ENCODE data around the gene SPOPL. TPM values are rescaled to one million over a fixed set of nuclear protein-coding genes. Genes with fewer than 3 reads are reported as not detected.
A peak's percentile ranks its signal among the peaks of the same experiment; 100 is the strongest.
"Not testable (repeated sequence)": the region's sequence is repeated elsewhere in the genome, so short reads cannot be mapped to it uniquely, and the experiment has no call there.

SPOPL gene
- polyA plus RNA-seq (2012; ENCODE audit: insufficient read depth, insufficient read length) = 4.3 TPM

DNA sequence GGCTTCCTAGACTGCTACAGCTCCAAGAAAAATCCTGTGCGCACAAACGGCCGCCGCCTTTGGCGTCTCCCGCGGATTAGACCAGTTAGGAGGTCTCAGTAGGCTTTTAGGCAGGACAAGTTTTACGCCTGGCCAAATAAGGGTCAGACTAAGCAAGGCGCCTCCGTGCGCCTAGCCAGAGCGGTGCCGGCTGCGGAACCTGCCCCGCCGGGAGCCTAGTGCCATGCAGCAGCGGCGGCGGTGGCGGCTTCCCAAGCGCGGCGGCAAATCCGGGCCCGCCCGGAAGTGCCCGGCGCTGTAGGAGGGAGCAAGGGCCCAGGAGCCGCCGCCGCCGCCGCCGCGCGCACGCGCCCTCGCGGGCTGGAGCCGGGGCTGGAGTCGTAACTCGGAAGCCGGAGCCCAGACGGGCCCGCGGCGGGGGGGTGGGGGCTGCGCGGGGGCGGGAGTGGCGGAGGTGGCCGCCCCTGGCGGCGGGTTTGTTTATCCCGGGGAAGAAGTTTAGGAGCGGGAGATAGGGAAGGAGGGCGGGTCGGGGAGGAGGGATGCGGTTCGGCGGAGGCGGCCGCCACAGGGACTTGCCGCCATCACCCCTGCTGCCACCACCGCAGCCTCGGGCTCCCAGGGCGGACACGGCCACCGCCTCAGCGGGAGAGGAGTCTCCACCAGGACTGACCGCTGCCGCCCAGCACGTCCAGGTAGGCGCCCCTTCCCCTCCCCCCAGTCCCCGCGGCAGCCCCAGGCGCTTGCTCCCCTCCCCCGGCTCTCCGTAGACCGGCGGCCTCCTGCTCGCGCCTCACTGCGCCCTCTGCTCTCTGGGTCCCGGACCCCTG is at the start of gene SPOPL:
Gene SPOPL (plus strand): TSS at position 346 of the 830 bp plus-strand sequence. CDS start 48,447 bp downstream, outside the sequence.
- peak; percentile 21 for DNase-seq (ENCODE audit: low read depth, low spot score)
- H3K4me3 ChIP-seq (ENCODE audit: low read length) = peak within 1 kb of the TSS; percentile 65

DNA sequence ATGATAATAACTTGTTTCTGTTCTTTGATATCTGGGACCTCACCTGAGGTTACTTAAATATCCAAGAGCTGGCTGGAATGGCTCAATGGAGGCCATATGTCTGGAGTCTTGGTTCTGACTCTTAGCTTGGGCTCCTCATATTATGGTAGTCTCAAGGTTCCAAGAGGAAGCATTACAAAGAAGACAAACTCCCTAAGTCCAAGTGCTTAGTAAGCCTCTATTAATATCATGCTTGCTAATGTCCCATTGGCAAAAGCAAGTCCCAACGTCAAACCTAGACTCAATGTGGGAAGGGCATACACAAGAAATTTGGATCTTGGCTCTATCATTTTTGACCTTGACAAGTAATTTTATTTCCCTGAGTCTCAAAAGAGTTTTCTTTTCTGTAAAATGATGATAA is 49.2 kb upstream of the SPOPL start:
- no peak for DNase-seq (ENCODE audit: low read depth, low spot score)
- no peak overlapping the region for H3K4me3 ChIP-seq (ENCODE audit: low read length)

DNA sequence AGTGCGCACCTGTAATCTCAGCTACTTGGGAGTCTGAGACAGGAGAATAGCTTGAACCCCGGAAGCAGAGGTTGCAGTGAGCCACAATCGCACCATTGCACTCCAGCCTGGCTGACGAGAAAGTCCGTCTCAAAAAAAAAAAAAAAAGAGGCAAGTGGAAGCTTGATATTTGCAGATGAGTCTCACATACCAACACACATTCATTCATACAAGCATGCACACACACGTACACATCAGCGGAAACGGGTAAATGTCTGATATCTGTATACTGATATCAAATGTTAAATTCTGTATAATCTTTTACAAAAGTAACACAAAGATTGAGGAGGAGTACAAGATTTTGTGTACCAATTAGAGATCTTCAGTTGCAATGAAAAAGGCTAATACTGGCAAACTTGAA is 47.8 kb upstream of the SPOPL start:
- H3K4me3 ChIP-seq (ENCODE audit: low read length) = no peak overlapping the region
- no peak for DNase-seq (ENCODE audit: low read depth, low spot score)

DNA sequence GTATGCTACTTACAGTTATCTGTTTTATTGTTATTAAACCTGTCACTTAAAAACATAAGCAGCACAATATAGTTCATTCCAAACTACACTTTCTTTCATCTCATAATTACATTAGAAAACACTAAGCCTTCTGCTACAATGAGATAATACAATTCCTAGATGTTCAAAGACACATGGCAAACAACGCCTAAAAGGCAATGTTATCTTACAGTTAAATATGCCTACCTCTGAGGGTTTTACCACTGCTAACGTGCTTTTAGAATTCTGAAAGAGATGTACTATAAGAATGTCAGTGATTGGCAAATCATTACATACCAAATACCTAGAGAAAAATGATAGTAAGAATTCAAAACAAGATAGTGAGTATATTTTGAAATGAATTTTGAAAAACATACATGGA is 46.8 kb upstream of the SPOPL start:
- no peak overlapping the region for H3K4me3 ChIP-seq (ENCODE audit: low read length)
- DNase-seq (ENCODE audit: low read depth, low spot score) = no peak

DNA sequence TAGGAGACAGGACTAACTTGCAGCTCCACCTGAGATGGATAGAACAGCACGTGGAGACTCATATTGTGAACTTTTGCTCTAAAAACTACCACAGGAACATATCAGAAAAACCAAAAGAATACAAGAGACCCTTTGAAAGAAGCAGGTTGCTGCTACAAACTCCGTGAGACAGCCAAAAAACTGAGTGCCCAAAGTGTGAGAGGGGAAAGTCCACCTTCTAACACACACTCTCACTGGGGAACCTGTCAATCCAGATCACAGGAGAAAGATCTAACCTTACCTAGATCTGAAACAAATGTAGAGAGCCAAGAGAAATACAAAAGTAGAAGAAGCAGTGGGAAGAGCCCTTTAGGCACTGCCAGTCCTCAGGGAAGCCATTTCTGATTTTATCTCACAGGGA is 46.3 kb upstream of the SPOPL start:
- H3K4me3 ChIP-seq (ENCODE audit: low read length) = no peak overlapping the region
- DNase-seq (ENCODE audit: low read depth, low spot score) = no peak

DNA sequence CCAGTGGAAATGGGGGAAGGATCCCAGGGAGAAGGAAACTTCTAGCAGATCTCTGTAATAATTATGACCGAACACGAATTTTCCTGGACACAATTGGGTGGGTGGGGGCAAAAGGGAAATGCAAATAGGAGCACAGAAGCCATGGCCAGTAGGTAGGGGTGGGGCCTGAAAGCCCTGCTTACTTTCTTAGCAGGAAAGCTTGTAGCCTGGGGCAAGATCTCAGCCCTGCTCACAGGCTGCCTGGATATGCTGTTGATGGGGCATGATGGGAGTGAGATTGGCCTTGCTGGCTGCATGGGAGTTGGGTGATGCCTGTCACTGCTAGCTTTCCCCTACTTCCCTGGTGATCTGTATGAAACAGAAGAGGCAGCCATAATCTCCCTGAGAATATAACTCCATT is 45.9 kb upstream of the SPOPL start:
- H3K4me3 ChIP-seq (ENCODE audit: low read length) = no peak overlapping the region
- DNase-seq (ENCODE audit: low read depth, low spot score) = no peak

DNA sequence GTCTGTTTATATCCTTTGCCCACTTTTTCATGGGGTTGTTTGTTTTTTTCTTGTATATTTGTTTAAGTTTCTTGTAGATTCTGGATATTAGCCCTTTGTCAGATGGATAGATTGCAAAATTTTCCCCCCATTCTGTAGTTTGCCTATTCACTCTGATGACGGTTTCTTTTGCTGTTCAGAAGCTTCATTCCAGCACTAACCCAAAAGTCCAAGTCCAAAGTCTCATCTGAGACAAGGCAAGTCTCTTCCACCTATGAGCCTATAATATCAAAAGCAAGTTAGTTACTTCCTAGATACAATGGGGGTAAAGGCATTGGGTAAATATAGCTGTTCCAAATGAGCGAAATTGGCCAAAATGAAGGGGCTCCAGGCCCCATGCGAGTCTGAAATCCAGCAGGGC is 38.9 kb upstream of the SPOPL start:
- not testable (repeated sequence) for H3K4me3 ChIP-seq (ENCODE audit: low read length)

DNA sequence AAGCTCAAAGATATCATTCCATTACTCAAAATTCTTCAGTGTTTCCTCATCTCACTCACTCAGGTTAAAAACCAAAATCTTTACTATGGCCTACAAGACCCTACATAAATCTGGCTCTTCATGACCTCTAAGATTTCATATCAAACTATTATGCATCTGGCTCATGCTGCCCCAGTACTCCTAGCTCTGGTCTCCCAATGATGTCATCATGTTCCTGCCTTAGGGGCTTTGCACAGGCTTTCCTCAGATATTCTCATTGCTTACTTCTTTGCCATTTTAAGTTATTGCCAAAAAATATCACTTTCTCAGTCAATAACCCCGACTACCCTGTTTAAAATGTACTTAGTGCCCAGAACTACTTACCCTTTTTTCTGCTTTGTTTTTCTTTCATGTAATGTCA is 33.0 kb upstream of the SPOPL start:
- no peak for DNase-seq (ENCODE audit: low read depth, low spot score)
- no peak overlapping the region for H3K4me3 ChIP-seq (ENCODE audit: low read length)

More for the DNA sequence above, 38.9 kb upstream of the SPOPL start:
- not testable (repeated sequence) for DNase-seq (ENCODE audit: low read depth, low spot score)

DNA sequence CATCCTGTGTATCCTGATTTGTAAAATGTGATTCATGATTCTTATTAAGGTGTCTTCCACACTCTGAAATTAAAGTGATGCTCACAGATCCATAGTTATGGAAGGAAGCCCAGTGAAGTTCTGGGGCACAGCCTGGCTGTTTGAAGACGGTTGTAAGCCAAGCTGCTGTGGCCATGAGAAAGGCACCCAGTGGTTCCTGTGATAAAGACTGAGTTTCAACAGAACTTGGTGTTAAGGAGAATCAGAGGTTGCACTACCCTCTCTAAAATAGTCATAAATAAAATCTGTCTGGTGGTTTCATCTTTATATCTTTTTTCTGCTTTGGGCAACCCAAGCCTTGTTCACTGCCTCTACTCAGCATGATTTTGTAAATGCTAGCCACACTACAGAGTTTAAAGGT is 32.2 kb upstream of the SPOPL start:
- H3K4me3 ChIP-seq (ENCODE audit: low read length) = no peak overlapping the region
- no peak for DNase-seq (ENCODE audit: low read depth, low spot score)

DNA sequence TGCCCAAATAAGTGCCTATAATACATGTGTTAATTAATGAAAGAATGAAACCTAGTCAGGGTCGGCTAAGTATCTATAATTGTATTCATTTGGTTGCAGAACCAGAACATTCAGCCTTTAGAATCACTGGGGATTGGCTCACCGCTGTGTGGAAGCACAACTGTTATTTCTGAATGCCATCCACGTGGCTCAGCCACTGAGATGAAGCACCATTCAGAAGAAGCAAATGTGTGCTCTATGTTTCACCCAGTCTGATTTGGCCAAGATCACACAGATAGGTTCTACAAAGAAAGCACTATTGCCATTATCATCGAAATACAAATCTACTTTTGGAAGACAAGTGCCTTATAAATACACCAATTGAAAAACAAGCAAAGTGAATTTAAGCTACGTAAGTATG is 30.6 kb upstream of the SPOPL start:
- no peak for DNase-seq (ENCODE audit: low read depth, low spot score)
- no peak overlapping the region for H3K4me3 ChIP-seq (ENCODE audit: low read length)

DNA sequence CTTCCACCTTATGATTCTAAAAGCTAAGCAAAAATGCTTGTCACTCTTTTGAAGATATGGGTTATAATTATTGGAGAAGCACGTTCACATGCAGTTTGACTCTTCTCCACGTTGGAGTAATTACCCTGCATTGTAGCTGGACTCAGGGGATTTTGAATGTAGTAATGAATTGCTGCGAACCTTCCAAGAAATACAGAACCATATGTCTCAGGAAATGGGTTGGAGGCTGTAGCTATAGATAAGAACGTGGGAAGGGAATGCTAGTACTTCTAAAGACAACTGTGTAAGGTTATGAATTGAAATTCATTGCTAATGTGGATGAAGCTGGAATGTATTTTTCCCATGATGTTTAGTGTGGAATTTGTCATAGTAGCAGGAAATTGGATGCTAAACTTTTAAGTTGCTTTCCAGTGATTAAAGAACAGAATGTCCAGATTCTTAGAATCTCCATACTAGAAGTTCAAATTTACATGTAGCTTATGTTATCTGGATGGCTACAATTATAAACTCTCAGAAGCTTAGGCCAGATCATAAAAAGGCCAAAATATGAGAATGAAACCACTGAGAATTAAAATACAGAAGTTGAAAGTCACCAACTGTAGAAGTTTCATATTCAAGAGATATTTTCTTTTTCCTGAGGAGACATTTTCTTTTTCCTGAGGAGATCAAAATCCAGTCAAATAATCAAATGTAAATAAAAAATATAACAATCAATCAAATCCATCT is 27.3 kb upstream of the SPOPL start:
- H3K4me3 ChIP-seq (ENCODE audit: low read length) = no peak overlapping the region
- DNase-seq (ENCODE audit: low read depth, low spot score) = no peak

DNA sequence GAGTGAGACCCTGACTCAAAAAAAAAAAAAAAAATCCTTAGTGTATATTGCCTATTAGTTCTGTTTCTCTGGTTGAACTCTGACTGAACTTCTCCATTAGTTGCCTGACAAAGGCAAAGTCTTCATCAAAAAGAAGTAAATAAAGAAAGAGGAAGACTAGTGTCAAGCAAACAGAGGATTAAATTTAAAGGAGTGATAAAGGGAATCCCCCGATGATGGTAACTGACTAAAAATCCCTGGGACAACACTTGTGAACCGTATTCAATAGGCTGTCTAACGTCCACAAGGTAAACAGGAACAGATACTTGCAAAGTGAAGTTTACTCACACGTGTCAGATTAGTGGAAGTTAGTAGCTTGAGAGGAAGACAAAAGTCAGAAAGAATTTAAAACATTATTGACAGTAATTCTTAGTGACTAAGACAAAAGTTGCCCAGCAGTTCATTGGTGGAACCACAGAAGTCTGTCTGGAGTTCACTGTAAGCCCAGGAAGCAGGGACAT is 26.2 kb upstream of the SPOPL start:
- H3K4me3 ChIP-seq (ENCODE audit: low read length) = no peak overlapping the region
- no peak for DNase-seq (ENCODE audit: low read depth, low spot score)

DNA sequence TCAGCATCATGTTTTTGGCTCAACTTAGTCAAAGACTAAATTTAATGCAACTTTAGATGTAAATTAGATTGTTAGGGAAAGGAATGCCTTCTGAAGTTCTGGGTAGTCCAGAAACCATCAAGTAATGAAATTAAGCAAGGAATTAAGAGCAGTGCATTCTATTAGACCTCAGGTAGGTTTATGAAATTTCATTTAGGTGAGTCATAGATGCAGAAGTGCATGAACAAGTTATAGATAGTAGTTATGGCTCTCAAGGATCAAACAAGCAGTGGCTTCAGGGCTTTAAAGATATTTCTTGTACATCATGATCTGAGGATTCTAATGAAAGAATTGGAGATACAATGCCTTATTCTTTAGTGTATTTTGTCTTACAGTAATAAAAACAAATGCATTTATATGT is 25.4 kb upstream of the SPOPL start:
- H3K4me3 ChIP-seq (ENCODE audit: low read length) = no peak overlapping the region
- no peak for DNase-seq (ENCODE audit: low read depth, low spot score)

DNA sequence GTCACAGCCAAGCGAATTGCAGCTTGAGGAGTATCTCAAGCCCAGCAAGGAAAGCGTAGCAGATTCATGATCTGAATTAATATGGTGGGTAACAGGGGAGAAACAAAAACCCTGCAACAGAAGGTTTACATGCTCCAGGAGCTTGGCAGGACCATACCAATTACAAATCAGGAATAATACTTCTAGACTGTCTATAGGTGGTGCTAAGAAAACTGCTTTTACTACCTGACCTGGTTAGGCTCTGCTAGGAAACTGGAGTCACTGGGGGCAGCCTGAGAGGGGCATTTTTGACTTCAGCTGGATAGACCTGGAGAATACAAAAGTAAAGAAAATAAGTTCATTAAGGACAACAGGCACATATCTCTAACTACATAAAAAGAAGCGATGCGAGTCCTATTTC is 24.6 kb upstream of the SPOPL start:
- DNase-seq (ENCODE audit: low read depth, low spot score) = no peak
- no peak overlapping the region for H3K4me3 ChIP-seq (ENCODE audit: low read length)

DNA sequence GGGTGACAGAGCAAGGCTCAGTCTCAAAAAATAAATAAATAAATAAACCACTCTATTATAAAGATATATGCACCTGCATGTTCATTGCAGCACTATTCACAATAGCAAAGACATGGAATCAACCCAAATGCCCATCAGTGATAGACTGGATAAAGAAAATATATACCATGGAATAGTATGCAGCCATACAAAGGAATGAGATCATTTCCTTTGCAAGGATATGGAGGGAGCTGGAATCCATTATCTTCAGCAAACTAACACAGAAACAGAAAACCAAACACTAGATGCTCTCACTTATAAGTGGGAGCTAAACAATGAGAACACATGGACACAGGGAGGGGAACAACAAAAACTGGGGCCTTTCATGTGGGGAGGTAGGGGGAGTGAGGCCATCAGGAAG is 18.8 kb upstream of the SPOPL start:
- not testable (repeated sequence) for H3K4me3 ChIP-seq (ENCODE audit: low read length); DNase-seq (ENCODE audit: low read depth, low spot score)

DNA sequence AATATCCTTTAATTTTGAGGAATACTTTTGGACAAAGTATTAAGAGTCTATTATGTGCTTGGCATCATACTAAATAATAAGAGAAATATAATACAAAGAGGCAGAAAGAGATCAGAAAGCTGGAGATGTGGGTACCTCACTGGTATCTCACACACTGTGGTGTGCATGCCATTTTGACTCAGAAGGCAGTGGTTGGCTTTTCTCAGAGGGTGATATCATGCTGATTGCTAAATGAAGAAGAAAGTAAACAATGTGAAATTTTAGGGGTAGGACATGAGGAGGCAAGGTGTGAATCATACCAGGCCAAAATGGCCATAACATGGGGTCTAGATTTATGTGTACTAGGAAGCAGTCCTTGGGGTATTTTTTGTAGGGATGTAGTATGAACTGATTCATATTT is 16.6 kb upstream of the SPOPL start:
- no peak for DNase-seq (ENCODE audit: low read depth, low spot score)
- H3K4me3 ChIP-seq (ENCODE audit: low read length) = no peak overlapping the region

DNA sequence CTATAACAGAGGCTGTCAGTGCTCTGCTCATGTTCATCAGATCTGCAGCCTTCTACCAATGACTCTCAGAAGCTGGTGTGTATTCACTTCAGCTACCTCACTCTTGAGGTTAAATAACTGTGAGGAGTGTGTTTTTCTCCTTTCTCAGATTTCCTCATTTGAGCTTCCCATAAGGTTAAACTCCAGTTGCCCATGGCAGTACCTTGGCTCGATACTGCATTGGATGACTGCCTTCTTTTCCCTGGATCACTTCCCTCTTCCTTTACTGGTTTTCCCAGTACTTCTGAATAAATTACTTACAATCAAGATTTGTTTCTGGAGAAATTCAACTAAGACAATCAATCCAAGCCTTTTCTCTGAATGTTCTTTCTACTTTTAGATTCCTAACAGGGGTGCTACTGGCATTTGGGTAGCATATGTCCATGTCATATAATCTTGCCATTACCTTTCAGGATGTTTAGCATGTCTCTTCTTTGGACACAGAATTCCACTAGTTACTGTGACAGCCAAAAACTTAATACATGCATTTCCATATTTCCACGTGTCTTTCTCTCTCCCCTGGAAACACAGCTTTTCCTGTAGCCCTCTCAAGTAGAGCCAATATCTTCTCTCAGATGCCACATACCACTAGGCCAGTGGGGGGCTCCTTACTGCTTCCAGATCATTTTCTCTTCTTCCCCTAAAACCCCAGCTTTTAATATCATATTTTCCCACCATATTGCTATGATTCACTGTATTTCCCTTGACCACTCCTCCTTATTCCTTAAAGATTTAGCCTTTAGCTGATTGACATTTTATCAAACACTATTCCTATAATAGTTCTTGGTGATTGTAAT is 15.0 kb upstream of the SPOPL start:
- no peak overlapping the region for H3K4me3 ChIP-seq (ENCODE audit: low read length)
- DNase-seq (ENCODE audit: low read depth, low spot score) = no peak

DNA sequence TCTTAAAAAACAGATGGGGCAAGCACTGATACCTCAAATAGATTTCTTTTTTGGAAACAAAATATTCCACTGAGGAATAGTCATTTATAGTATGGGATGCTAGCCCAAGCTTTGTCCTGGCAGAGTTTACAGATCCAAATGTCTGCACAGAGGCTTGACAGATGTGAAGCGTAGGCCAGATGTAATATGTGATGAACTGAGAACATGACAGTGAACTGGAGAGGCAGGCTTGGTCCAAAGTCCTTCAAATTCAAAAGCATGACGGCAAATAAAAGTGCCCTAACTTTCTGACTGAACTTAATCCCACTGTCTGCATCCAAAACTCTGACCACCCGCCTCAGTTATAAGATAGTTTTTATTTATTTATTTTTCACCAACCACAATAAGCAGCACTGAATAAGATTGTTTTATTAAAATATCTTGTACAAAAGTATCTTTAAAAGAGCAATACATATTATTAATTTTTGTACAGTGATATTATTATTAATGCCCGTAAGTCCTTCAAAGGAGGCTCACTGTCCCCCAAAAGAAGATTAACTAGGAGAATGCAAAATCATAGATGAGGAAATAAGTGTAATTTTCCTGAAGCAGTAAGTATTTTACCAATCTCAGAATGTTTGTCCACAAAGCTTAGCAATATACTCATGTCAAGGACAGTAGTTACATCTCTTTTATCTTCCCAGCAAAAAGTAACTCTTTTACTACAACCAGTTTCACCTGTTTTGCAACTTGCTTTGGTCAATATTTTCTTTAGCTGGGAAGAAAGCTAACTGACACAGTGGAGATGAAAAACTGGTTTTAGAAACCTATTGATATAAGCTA is 10.7 kb upstream of the SPOPL start:
- no peak for DNase-seq (ENCODE audit: low read depth, low spot score)
- no peak overlapping the region for H3K4me3 ChIP-seq (ENCODE audit: low read length)

DNA sequence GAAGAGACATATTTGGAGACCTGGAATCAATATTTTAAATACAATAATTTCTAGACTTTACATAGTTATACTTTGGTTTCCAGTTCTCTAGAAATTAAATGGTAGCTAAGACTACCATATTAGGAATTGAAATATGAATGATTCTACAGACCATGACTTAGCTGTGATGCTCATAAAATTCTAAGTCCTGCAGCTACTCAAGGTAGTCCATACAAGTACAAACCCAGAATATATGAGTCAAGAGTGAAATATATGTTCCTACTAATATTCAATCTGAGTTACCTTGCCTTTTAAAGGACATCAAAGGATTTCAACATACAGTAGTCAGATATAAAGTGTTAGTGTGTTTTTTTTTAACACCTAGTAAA is 10.1 kb upstream of the SPOPL start:
- no peak overlapping the region for H3K4me3 ChIP-seq (ENCODE audit: low read length)

More for the DNA sequence above, 10.1 kb upstream of the SPOPL start:
- DNase-seq (ENCODE audit: low read depth, low spot score) = no peak
